Gastrocnemius medialis (tissue), 4 donors: Measurements from ENCODE around the gene LYPD6B.
"Not testable (repeated sequence)": the region's sequence is repeated elsewhere in the genome, so short reads cannot be mapped to it uniquely, and the experiment has no call there.

ENCODE experiments used
- POLR2A ChIP-seq, 2 donors: fragments of 450-650 bp; IDR thresholded peaks; one replicate each; pipeline ENCODE4 v1.6.1; 2017; ENCODE audit warnings: antibody characterized with exemption in 2 of 2, mild to moderate bottlenecking in 2 of 2, moderate library complexity in 2 of 2
- TF ChIP-seq, protein P1 (sequence below), 5 experiments: fragments of 450-650 bp in 3 of 5; fragments of 200-600 bp in 2 of 5; sonication (generic) in 2 of 5; IDR thresholded peaks in 4 of 5; conservative IDR thresholded peaks in 1 of 5; 1 replicate in 4 of 5; 2 replicates in 1 of 5; pipeline ENCODE4 v1.5.1; 2016 to 2019; ENCODE audit warnings: antibody characterized with exemption in 5 of 5, mild to moderate bottlenecking in 3 of 5, moderate library complexity in 3 of 5

DNA sequence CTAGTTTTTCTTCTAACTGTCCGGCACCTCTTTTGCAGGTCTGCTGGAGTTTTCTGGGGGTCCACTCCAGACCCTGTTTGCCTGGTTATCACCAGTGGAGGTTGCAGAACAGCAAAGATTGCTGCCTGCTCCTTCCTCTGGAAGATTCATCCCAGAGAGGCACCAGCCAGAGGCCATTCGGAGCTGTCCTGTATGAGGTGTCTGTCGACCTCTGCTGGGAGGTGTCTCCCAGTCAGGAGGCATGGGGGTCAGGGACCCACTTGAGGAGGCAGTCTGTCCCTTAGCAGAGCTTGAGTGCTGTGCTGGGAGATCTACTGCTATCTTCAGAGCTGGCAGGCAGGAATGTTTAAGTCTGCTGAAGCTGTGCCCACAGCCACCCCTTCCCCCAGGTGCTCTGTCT, 218.4 kb downstream of the LYPD6B start:
- TF ChIP-seq, protein P1, sequence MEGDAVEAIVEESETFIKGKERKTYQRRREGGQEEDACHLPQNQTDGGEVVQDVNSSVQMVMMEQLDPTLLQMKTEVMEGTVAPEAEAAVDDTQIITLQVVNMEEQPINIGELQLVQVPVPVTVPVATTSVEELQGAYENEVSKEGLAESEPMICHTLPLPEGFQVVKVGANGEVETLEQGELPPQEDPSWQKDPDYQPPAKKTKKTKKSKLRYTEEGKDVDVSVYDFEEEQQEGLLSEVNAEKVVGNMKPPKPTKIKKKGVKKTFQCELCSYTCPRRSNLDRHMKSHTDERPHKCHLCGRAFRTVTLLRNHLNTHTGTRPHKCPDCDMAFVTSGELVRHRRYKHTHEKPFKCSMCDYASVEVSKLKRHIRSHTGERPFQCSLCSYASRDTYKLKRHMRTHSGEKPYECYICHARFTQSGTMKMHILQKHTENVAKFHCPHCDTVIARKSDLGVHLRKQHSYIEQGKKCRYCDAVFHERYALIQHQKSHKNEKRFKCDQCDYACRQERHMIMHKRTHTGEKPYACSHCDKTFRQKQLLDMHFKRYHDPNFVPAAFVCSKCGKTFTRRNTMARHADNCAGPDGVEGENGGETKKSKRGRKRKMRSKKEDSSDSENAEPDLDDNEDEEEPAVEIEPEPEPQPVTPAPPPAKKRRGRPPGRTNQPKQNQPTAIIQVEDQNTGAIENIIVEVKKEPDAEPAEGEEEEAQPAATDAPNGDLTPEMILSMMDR (IDR thresholded peaks at IDR 0.05 in 4 of 5, conservative IDR thresholded peaks at IDR 0.05 in 1 of 5): not testable (repeated sequence)
- not testable (repeated sequence) for TF ChIP-seq POLR2A (IDR thresholded peaks at IDR 0.05)
